Measurements from ENCODE around the gene FRK.
"Not testable (repeated sequence)": the region's sequence is repeated elsewhere in the genome, so short reads cannot be mapped to it uniquely, and the experiment has no call there.

The FRK gene

GRCh38 chr6:116074732-116075390 lies 14.2 kb upstream of the FRK start:
- no peak for FAIRE-seq

- no peak for FAIRE-seq
Measured at GRCh38 chr6:116073765-116074440, 13.2 kb upstream of the FRK start.

- no peak for FAIRE-seq
Measured at GRCh38 chr6:116072368-116072767, 11.7 kb upstream of the FRK start.

- FAIRE-seq: no peak
Measured at GRCh38 chr6:116070616-116071389, 10.1 kb upstream of the FRK start.

GRCh38 chr6:116070101-116070500 lies 9.4 kb upstream of the FRK start:
- FAIRE-seq: no peak

- FAIRE-seq: no peak
Measured at GRCh38 chr6:116066789-116067188, 6.1 kb upstream of the FRK start.

GRCh38 chr6:116064666-116065065 lies 4.0 kb upstream of the FRK start:
- no peak for FAIRE-seq

GRCh38 chr6:116062496-116062895 lies 1.8 kb upstream of the FRK start:
- no peak for FAIRE-seq

- no peak for FAIRE-seq
Measured at GRCh38 chr6:116059713-116060571, 749 bp downstream of the FRK start.

GRCh38 chr6:116057766-116058165 lies 2.9 kb downstream of the FRK start:
- no peak for FAIRE-seq

GRCh38 chr6:116055513-116055912 lies 5.2 kb downstream of the FRK start:
- FAIRE-seq: no peak

GRCh38 chr6:116051244-116051643 lies 9.4 kb downstream of the FRK start:
- no peak for FAIRE-seq

GRCh38 chr6:116050737-116051136 lies 10.0 kb downstream of the FRK start:
- FAIRE-seq: no peak

- peak; percentile 66 for FAIRE-seq
Measured at GRCh38 chr6:116049321-116049720, 11.4 kb downstream of the FRK start.

GRCh38 chr6:116047173-116047933 lies 13.3 kb downstream of the FRK start:
- FAIRE-seq: no peak

GRCh38 chr6:116046737-116047136 lies 14.0 kb downstream of the FRK start:
- no peak for FAIRE-seq

- FAIRE-seq: not testable (repeated sequence)
Measured at GRCh38 chr6:116046272-116046671, 14.4 kb downstream of the FRK start.

GRCh38 chr6:116041934-116042333 lies 18.8 kb downstream of the FRK start:
- no peak for FAIRE-seq

- FAIRE-seq: no peak
Measured at GRCh38 chr6:116040993-116041392, 19.7 kb downstream of the FRK start.

- no peak for FAIRE-seq
Measured at GRCh38 chr6:116036885-116037284, 23.8 kb downstream of the FRK start.

- no peak for FAIRE-seq
Measured at GRCh38 chr6:116036075-116036773, 24.5 kb downstream of the FRK start.

Measured in colon (tissue), 2 donors.